ENCODE measurements around the gene COPE.

The COPE gene

GRCh38 chr19:18948976-18949356 lies 29.8 kb upstream of the COPE start:
- H3K27me3 ChIP-seq (ENCODE audit: low read depth, low read length) = peaks cover 3% of the 10 kb centered on the region; the same call in 1 of the 2 replicates
- TF ChIP-seq CTCF (IDR thresholded peaks at IDR 0.05; ENCODE audit: low read depth, low read length) = no peak
- TF ChIP-seq EZH2phosphoT487 (IDR thresholded peaks at IDR 0.05; ENCODE audit: low read depth) = no peak
- H2AFZ ChIP-seq (ENCODE audit: low read depth, low read length) = no peak overlapping the region
- no peak overlapping the region for H3K27ac ChIP-seq (ENCODE audit: low read length)
- H3K4me1 ChIP-seq (ENCODE audit: low read length) = no peaks in the 10 kb centered on the region
- H3K79me2 ChIP-seq (ENCODE audit: low read length) = no peaks in the 10 kb centered on the region
- no peaks in the 10 kb centered on the region for H3K9me3 ChIP-seq (ENCODE audit: insufficient read depth, low read length)
- no peak overlapping the region for H3K4me3 ChIP-seq (ENCODE audit: low read length)
- no peak overlapping the region for H3K9ac ChIP-seq (ENCODE audit: low read length)
- no peaks in the 10 kb centered on the region for H3K36me3 ChIP-seq (replicated peaks; ENCODE audit: low read depth, low read length)
- H3K4me2 ChIP-seq (ENCODE audit: low read length) = no peak overlapping the region
- H4K20me1 ChIP-seq (ENCODE audit: insufficient read depth, low read length) = no peaks in the 10 kb centered on the region

DNA sequence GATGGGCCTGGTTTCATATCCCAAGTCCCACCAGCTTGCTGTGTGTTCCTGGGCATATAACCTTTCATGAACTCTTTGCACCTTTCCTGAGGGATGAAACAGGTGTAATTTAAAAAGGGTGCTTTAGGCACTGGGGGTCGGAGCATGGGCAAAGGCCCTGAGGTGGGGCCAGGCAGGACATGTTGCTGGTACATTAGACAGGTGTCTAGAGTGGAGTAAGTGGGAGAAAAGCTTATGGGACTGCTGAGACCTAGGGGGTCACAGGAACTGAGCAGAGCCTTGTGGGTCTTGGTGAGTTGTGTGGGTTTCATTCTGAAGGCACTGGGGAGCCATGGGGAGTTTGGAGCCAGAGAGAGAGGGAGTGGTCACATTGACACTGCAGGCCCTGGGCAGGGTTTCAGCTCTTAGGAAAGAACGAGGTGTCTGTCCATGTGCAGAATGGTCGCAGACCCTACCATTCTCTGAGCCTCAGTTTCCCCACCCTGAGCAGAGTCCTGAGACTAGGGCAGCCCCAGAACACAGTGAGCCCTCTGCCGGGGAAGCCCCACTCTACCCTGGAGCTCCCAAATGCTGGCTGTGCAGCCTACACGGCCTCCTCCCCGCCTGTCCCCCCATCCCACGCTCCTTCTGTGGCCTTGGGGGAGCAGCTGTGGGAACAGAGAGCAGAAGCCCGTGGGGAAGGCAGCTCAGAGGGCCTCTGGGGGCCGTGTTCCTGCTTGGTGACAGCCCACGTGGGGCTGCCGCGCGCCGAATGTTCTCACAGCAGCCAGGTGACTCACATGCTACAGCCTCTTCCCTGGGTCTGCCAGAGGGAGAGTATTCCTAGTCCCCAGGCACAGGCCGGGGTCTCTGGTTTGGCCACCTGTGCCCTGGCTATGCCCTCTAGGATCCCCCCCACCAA lies 29.1 kb upstream of the COPE start:
- Histone ChIP-seq H3K79me2 (ENCODE audit: low read length) (no peaks in the 10 kb centered on the region), H3K4me3 (ENCODE audit: low read length) (no peak overlapping the region), H3K9ac (ENCODE audit: low read length) (no peak overlapping the region), H3K4me1 (ENCODE audit: low read length) (no peaks in the 10 kb centered on the region), H3K9me3 (ENCODE audit: insufficient read depth, low read length) (no peaks in the 10 kb centered on the region), H3K27ac (ENCODE audit: low read length) (no peak overlapping the region), H4K20me1 (ENCODE audit: insufficient read depth, low read length) (no peaks in the 10 kb centered on the region), H2AFZ (ENCODE audit: low read depth, low read length) (no peak overlapping the region), H3K36me3 (replicated peaks; ENCODE audit: low read depth, low read length) (no peaks in the 10 kb centered on the region), H3K27me3 (ENCODE audit: low read depth, low read length) (peaks cover 3% of the 10 kb centered on the region; the same call in 1 of the 2 replicates), H3K4me2 (ENCODE audit: low read length) (no peak overlapping the region)
- TF ChIP-seq EZH2phosphoT487 (IDR thresholded peaks at IDR 0.05; ENCODE audit: low read depth) (no peak), CTCF (IDR thresholded peaks at IDR 0.05; ENCODE audit: low read depth, low read length) (no peak)

DNA sequence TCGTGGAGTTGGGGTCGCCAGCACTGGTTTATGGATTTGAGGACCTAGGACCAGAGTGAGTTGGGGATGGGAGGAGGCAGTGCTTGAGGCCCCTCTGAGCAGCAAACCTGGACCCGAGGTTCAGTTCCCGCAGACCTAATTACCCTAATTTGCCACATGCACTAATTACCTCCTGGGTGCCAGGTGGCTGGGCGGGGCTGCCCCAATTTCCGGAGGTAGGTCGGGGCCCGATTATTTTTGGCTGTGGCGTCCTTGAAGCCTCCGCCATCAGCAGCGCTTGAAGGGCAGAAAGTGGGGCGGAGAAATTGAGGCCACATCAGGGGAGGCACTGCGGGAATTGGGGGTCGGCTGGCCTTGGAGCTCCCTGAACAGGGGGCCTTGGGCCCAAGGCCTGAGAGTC lies 27.7 kb upstream of the COPE start:
- no peak overlapping the region for H3K9ac ChIP-seq (ENCODE audit: low read length)
- no peaks in the 10 kb centered on the region for H3K9me3 ChIP-seq (ENCODE audit: insufficient read depth, low read length)
- H3K36me3 ChIP-seq (replicated peaks; ENCODE audit: low read depth, low read length) = no peaks in the 10 kb centered on the region
- H3K27ac ChIP-seq (ENCODE audit: low read length) = no peak overlapping the region
- H2AFZ ChIP-seq (ENCODE audit: low read depth, low read length) = no peak overlapping the region
- H3K4me1 ChIP-seq (ENCODE audit: low read length) = no peaks in the 10 kb centered on the region
- H3K4me2 ChIP-seq (ENCODE audit: low read length) = no peak overlapping the region
- no peaks in the 10 kb centered on the region for H4K20me1 ChIP-seq (ENCODE audit: insufficient read depth, low read length)
- H3K27me3 ChIP-seq (ENCODE audit: low read depth, low read length) = peaks cover 5% of the 10 kb centered on the region
- H3K79me2 ChIP-seq (ENCODE audit: low read length) = no peaks in the 10 kb centered on the region
- H3K4me3 ChIP-seq (ENCODE audit: low read length) = no peak overlapping the region
- TF ChIP-seq EZH2phosphoT487 (IDR thresholded peaks at IDR 0.05; ENCODE audit: low read depth) (no peak), CTCF (IDR thresholded peaks at IDR 0.05; ENCODE audit: low read depth, low read length) (no peak)

DNA sequence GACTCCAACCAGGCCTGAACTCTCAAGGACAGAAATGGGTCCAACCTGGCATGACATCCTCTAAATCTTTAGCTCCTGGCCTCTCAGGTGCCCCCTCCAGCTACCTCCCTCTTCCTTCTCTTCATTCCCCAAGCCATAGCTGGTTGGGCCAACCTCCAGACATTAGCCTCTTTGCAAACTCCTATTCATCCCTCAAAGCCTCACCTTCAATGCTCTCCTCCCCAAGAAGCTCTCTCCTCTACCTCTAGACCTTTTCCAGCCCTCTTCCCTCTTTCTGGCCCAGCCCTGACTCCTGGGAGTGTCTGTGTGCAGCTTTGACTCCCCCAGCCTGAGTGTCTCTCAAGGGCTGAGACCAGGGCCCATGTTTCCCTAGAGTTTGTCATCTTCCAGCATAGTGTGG lies 27.1 kb upstream of the COPE start:
- Histone ChIP-seq H3K4me2 (ENCODE audit: low read length) (no peak overlapping the region), H4K20me1 (ENCODE audit: insufficient read depth, low read length) (no peaks in the 10 kb centered on the region), H3K9me3 (ENCODE audit: insufficient read depth, low read length) (no peaks in the 10 kb centered on the region), H3K36me3 (replicated peaks; ENCODE audit: low read depth, low read length) (no peaks in the 10 kb centered on the region), H3K27ac (ENCODE audit: low read length) (no peak overlapping the region), H3K4me1 (ENCODE audit: low read length) (peaks cover 3% of the 10 kb centered on the region; the same call in 1 of the 2 replicates), H3K79me2 (ENCODE audit: low read length) (no peaks in the 10 kb centered on the region), H3K27me3 (ENCODE audit: low read depth, low read length) (peaks cover 7% of the 10 kb centered on the region), H2AFZ (ENCODE audit: low read depth, low read length) (no peak overlapping the region), H3K4me3 (ENCODE audit: low read length) (no peak overlapping the region), H3K9ac (ENCODE audit: low read length) (no peak overlapping the region)
- TF ChIP-seq CTCF (IDR thresholded peaks at IDR 0.05; ENCODE audit: low read depth, low read length) (no peak), EZH2phosphoT487 (IDR thresholded peaks at IDR 0.05; ENCODE audit: low read depth) (no peak)

All from OCI-LY3 (cell line).